A549 (cell line): ENCODE results near the gene NEURL1. TPM values are rescaled to one million over a fixed set of nuclear protein-coding genes. Genes with fewer than 3 reads are reported as not detected.

Source experiments
- ATAC-seq, 2 experiments: fragments of 200-7000 bp in 1 of 2; fragments of >200 bp in 1 of 2; cut with Nextera tagmentation in 1 of 2; cut with Tn5 transposase in 1 of 2; 3 replicates each; pipeline versions ENCODE4 v1.8.0 to v1.9.1; 2018 to 2020; ENCODE audit warnings: mild to moderate bottlenecking in 1 of 2, moderate library complexity in 1 of 2
- CTCF ChIA-PET: fragments of 300-600 bp; sonication (Branson Sonifier 250); formaldehyde crosslinking; extraction: SDS; loops from one replicate; lab custom pipeline; 2021; ENCODE audit warnings: antibody characterized with exemption, inconsistent platforms; lab: Yijun Ruan, JAX
- POLR2A ChIA-PET: fragments of 350-600 bp; formaldehyde crosslinking; extraction: SDS; loops from one replicate; lab custom pipeline; 2021; ENCODE audit warnings: antibody characterized with exemption, inconsistent platforms; lab: Yijun Ruan, JAX
- DNase-seq, 2 experiments: peaks; one replicate each; pipeline versions ENCODE4 v3.0.0 to v3.0.0-alpha.2; 2011 to 2016; ENCODE audit warnings: low read depth in 1 of 2, low spot score in 1 of 2
- FAIRE-seq: peaks from 2 replicates; lab custom pipeline; 2011; peaks lifted over from hg19 to GRCh38; lab: Jason Lieb, UNC
- H3K27ac ChIP-seq, 2 experiments: fragments of >200 bp; sonication (Bioruptor Twin); formaldehyde crosslinking; 3 replicates each; pipeline ENCODE4 v1.5.1; 2016 to 2017
- H3K4me1 ChIP-seq: fragments of >200 bp; sonication (Bioruptor Twin); formaldehyde crosslinking; 3 replicates; pipeline ENCODE4 v1.6.1; 2016
- H3K4me2 ChIP-seq: fragments of >200 bp; sonication (Bioruptor Twin); formaldehyde crosslinking; 3 replicates; pipeline ENCODE4 v1.6.1; 2016
- H3K4me3 ChIP-seq: fragments of >200 bp; sonication (Bioruptor Twin); formaldehyde crosslinking; 3 replicates; pipeline ENCODE4 v1.5.1; 2016
- H3K9me3 ChIP-seq: fragments of >200 bp; sonication (Bioruptor Twin); formaldehyde crosslinking; 3 replicates; pipeline ENCODE4 v1.6.1; 2016
- CBX8 ChIP-seq: fragments of 200-600 bp; sonication (generic); IDR thresholded peaks from 2 replicates; pipeline ENCODE4 v1.6.1; 2016
- CEBPB ChIP-seq, 2 experiments: fragments of >200 bp in 1 of 2; sonication (Bioruptor Twin) in 1 of 2; formaldehyde crosslinking in 1 of 2; IDR thresholded peaks; 2 replicates each; pipeline ENCODE4 v1.6.1; 2012 to 2016
- CHD2 ChIP-seq: fragments of 150-350 bp; IDR thresholded peaks from 2 replicates; pipeline ENCODE4 v1.6.1; 2014; ENCODE audit warnings: low read length; ENCODE audit not compliant: partially characterized antibody
- CHD4 ChIP-seq: fragments of 200-600 bp; sonication (generic); IDR thresholded peaks from 2 replicates; pipeline ENCODE4 v1.6.1; 2016; ENCODE audit warnings: antibody characterized with exemption, mild to moderate bottlenecking, borderline replicate concordance
- CTCF ChIP-seq: fragments of >200 bp; sonication (Bioruptor Twin); formaldehyde crosslinking; IDR thresholded peaks from 3 replicates; pipeline ENCODE4 v1.5.1; 2016
- EP300 ChIP-seq, 2 experiments: fragments of >200 bp; sonication (Bioruptor Twin); formaldehyde crosslinking; IDR thresholded peaks; 2 replicates in 1 of 2; 3 replicates in 1 of 2; pipeline ENCODE4 v1.6.1; 2016 to 2017
- ESRRA ChIP-seq: fragments of 150-350 bp; IDR thresholded peaks from 2 replicates; pipeline ENCODE4 v1.6.1; 2014; ENCODE audit warnings: mild to moderate bottlenecking, low read length, borderline replicate concordance
- FOSL2 ChIP-seq, 2 experiments: fragments of 450-650 bp in 1 of 2; fragments of >200 bp in 1 of 2; sonication (Bioruptor Twin) in 1 of 2; formaldehyde crosslinking; IDR thresholded peaks; 2 replicates each; pipeline versions ENCODE4 v1.5.0 to v1.6.1; 2016 to 2020; ENCODE audit warnings: mild to moderate bottlenecking in 1 of 2, moderate library complexity in 1 of 2
- GATA3 ChIP-seq: IDR thresholded peaks from 2 replicates; pipeline ENCODE4 v1.6.1; 2012; ENCODE audit warnings: borderline replicate concordance
- HDAC2 ChIP-seq: fragments of 200-600 bp; sonication (generic); IDR thresholded peaks from 2 replicates; pipeline ENCODE4 v1.6.1; 2016
- HOXA7 ChIP-seq: fragments of 250-450 bp; sonication (Bioruptor Pico); IDR thresholded peaks from 2 replicates; pipeline ENCODE4 v1.5.0; 2020; ENCODE audit warnings: mild to moderate bottlenecking, moderate library complexity
- HOXB5 ChIP-seq: fragments of 250-450 bp; sonication (Bioruptor Pico); IDR thresholded peaks from 2 replicates; pipeline ENCODE4 v1.5.0; 2020; ENCODE audit warnings: mild to moderate bottlenecking, moderate library complexity
- JUN ChIP-seq, 2 experiments: fragments of >200 bp; sonication (Bioruptor Twin); formaldehyde crosslinking; IDR thresholded peaks; 2 replicates in 1 of 2; 3 replicates in 1 of 2; pipeline ENCODE4 v1.6.1; 2016 to 2017
- JUNB ChIP-seq: fragments of >200 bp; sonication (Bioruptor Twin); formaldehyde crosslinking; IDR thresholded peaks from 2 replicates; pipeline ENCODE4 v1.6.1; 2016
- KDM5A ChIP-seq: fragments of 200-600 bp; sonication (generic); IDR thresholded peaks from 2 replicates; pipeline ENCODE4 v1.6.1; 2016; ENCODE audit warnings: antibody characterized with exemption, mild to moderate bottlenecking
- MAZ ChIP-seq: fragments of 150-350 bp; IDR thresholded peaks from 2 replicates; pipeline ENCODE4 v1.6.1; 2014; ENCODE audit warnings: antibody characterized with exemption, low read depth, low read length, borderline replicate concordance
- POLR2AphosphoS2 ChIP-seq: conservative IDR thresholded peaks from 2 replicates; pipeline ENCODE4 v1.6.1; 2012; ENCODE audit warnings: low read length, improper control_type of control experiment, inconsistent platforms
- RAD21 ChIP-seq, 2 experiments: fragments of >200 bp in 1 of 2; sonication (Bioruptor Twin) in 1 of 2; formaldehyde crosslinking in 1 of 2; IDR thresholded peaks in 1 of 2; conservative IDR thresholded peaks in 1 of 2; 2 replicates in 1 of 2; 3 replicates in 1 of 2; pipeline ENCODE4 v1.6.1; 2012 to 2018; ENCODE audit warnings: inconsistent platforms in 1 of 2
- RCOR1 ChIP-seq: fragments of 150-350 bp; IDR thresholded peaks from 2 replicates; pipeline ENCODE4 v1.6.1; 2014; ENCODE audit warnings: antibody characterized with exemption, low read length, low read depth
- REST ChIP-seq: fragments of 200-600 bp; sonication (generic); IDR thresholded peaks from 2 replicates; pipeline ENCODE4 v1.6.1; 2016; ENCODE audit warnings: antibody characterized with exemption, mild to moderate bottlenecking, moderate library complexity
- SMC3 ChIP-seq: fragments of >200 bp; sonication (Bioruptor Twin); formaldehyde crosslinking; IDR thresholded peaks from 3 replicates; pipeline ENCODE4 v1.6.1; 2018; ENCODE audit warnings: inconsistent platforms
- ZSCAN20 ChIP-seq: fragments of 250-450 bp; sonication (Bioruptor Pico); IDR thresholded peaks from 2 replicates; pipeline ENCODE4 v1.8.0; 2022; ENCODE audit warnings: mild to moderate bottlenecking, moderate library complexity
- WGBS: methylation state at CpG from one replicate; pipeline ENCODE4 v1.1.6; 2017; ENCODE audit errors: missing lambda C conversion rate; 5-methylcytosine and 5-hydroxymethylcytosine counted together
- polyA plus RNA-seq, 4 experiments: library from polyadenylated mRNA; depleted of rRNA in 3 of 4; stranded (reverse); fragments of >200 nt; fragmentation: RNase III in 1 of 4; extraction: RNeasy Plus Mini Kit Qiagen cat#74134 plus additional on column Dnase treatment in 1 of 4; gene quantifications; 2 replicates in 3 of 4; 3 replicates in 1 of 4; pipeline ENCODE4 v1.2.3, GENCODE V29; 2011 to 2017
- TF ChIP-seq, protein P1 (sequence below): fragments of 250-450 bp; sonication (Bioruptor Pico); IDR thresholded peaks from 2 replicates; pipeline ENCODE4 v1.5.0; 2020; ENCODE audit warnings: low read depth, mild to moderate bottlenecking, moderate library complexity
- TF ChIP-seq, protein P2 (sequence below): fragments of >200 bp; sonication (Bioruptor Twin); formaldehyde crosslinking; IDR thresholded peaks from 3 replicates; pipeline ENCODE4 v1.6.1; 2016

NEURL1 gene
- polyA plus RNA-seq, 2 of the 4 experiments (the other 2 are of a cell fraction) = 0.06 to 0.37 TPM

DNA sequence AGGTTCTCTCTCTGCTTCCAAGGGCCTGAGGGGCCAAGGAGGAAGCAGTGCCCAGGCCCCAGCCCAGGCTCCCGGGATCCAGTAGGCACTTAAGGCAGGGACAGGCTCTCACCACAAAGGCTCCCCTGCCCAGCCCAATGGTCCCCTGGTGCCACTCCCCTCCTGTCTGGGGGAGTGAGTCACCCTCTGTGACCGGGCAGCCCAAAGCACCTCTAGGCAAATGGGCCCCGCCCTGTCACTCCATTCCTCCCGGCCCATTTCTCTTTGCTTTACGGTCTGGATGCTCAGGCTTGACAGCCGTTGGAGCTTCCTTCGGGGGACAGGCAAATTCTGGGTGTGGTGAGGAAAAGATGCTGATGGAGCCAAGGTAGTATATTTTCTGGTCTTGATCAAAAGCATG lies 14.4 kb upstream of the NEURL1 start, which contains the start of gene CALHM3:
TSS of gene CALHM3 (minus strand) at position 106 of the 400 bp plus-strand sequence. CDS start 208 bp downstream, outside the sequence.
- Histone ChIP-seq H3K27ac (peak within 1 kb of the TSS in 1 of 2 experiments; percentile 58; a peak in 2 of 6 replicates), H3K4me3 (no peak within 1 kb of the TSS), H3K9me3 (no peaks in the 10 kb centered on the region), H3K4me1 (peaks cover 19% of the 10 kb centered on the region), H3K4me2 (peak within 1 kb of the TSS; percentile 57)
- CTCF ChIA-PET = interaction anchor here (1.3 kb wide), 1 partner anchor 62 kb away, joined by 4 read pairs; no protein-coding TSS in a partner anchor
- FAIRE-seq (no peak), DNase-seq (peak; percentile 42 to 71), ATAC-seq (peak; percentile 71 to 75)
- TF ChIP-seq ESRRA (no peak), FOSL2 (IDR thresholded peaks at IDR 0.05) (no peak), FOSL2 (CRISPR knock-in tag; IDR thresholded peaks at IDR 0.05) (peak; percentile 57)
- POLR2A ChIA-PET = no interaction called here
- 35% methylated on average over 6 of the region's 7 CpGs for WGBS

GRCh38 chr10:103480521-103480920 lies 13.0 kb upstream of the NEURL1 start:
- no peak for DNase-seq
- H3K27ac ChIP-seq = no peak overlapping the region
- FAIRE-seq = no peak

DNA sequence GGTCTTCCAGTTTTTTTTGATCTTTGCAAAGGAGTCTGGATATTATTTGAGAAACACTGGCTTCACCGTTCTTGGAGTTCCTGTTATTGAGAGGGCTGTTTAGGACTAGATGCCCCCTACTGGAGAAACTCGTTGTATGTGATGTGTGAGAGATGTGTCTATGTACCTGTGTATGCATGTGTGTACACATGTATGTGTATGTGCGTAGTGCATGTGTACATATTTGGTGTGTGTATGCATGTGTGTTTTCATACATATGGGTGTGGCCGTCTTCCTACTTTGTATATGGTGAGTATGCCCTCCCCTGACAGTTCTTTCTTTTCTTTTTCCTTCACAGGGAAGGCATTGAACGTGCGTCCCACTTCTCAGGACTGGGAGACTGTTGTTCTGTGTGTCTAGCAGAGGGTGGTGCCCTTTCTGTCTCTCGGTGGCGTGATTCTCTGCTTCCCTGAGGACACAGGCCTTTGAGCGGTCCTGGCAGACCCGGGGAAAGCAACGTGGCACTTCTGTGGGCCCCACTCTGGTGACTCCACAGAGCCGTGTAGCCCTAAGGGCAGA lies 11.5 kb upstream of the NEURL1 start:
- peak; percentile 78 to 88 for DNase-seq
- H3K27ac ChIP-seq = no peak overlapping the region
- peak; percentile 7 for FAIRE-seq
- CTCF ChIA-PET = interaction anchor here (0.8 to 1.3 kb wide), 7 partner anchors 10 to 82 kb away, joined by 3 to 6 read pairs (median 3); partner anchors contain the start of gene CALHM2
- 43% methylated on average over 10 of the region's 12 CpGs for WGBS
- POLR2A ChIA-PET = no interaction called here
- peaks cover 19% of the 10 kb centered on the region for H3K4me1 ChIP-seq
- peak; percentile 52 for TF ChIP-seq SMC3
- no peak for TF ChIP-seq POLR2AphosphoS2
- peak; percentile 41 to 54; a peak in 4 of 5 replicates for TF ChIP-seq RAD21 (conservative IDR thresholded peaks at IDR 0.05 in 1 of 2, IDR thresholded peaks at IDR 0.05 in 1 of 2)
- no peak for TF ChIP-seq MAZ
- TF ChIP-seq EP300 (IDR thresholded peaks at IDR 0.05) = no peak
- TF ChIP-seq CTCF = peak; percentile 68
- TF ChIP-seq HOXA7 (CRISPR knock-in tag) = no peak
- TF ChIP-seq HOXB5 = no peak
- TF ChIP-seq CHD4 = no peak
- no peak for TF ChIP-seq CHD2
- TF ChIP-seq RCOR1 = no peak
- no peak overlapping the region for H3K4me3 ChIP-seq
- no peaks in the 10 kb centered on the region for H3K9me3 ChIP-seq
- no peak overlapping the region for H3K4me2 ChIP-seq
- ATAC-seq = peak; percentile 76 to 82

More at GRCh38 chr10:103480521-103480920, 13.0 kb upstream of the NEURL1 start:
- CTCF ChIA-PET = interaction anchor here (0.5 to 1.4 kb wide), 9 partner anchors 10 to 147 kb away, joined by 3 to 4 read pairs (median 4); partner anchors contain the start of gene NEURL1
- POLR2A ChIA-PET = no interaction called here
- H3K9me3 ChIP-seq = no peaks in the 10 kb centered on the region
- no peak for TF ChIP-seq MAZ
- no peak for TF ChIP-seq CHD4
- no peak for TF ChIP-seq GATA3
- TF ChIP-seq ZSCAN20 (CRISPR knock-in tag) = no peak
- no peak for TF ChIP-seq CBX8
- no peak for TF ChIP-seq JUNB
- no peak for TF ChIP-seq HDAC2
- no peak for TF ChIP-seq JUN (IDR thresholded peaks at IDR 0.05)
- TF ChIP-seq CEBPB (IDR thresholded peaks at IDR 0.05) = no peak
- TF ChIP-seq, protein P1, sequence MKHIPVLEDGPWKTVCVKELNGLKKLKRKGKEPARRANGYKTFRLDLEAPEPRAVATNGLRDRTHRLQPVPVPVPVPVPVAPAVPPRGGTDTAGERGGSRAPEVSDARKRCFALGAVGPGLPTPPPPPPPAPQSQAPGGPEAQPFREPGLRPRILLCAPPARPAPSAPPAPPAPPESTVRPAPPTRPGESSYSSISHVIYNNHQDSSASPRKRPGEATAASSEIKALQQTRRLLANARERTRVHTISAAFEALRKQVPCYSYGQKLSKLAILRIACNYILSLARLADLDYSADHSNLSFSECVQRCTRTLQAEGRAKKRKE = no peak
- no peak for TF ChIP-seq REST
- TF ChIP-seq KDM5A = no peak
- TF ChIP-seq, protein P2, sequence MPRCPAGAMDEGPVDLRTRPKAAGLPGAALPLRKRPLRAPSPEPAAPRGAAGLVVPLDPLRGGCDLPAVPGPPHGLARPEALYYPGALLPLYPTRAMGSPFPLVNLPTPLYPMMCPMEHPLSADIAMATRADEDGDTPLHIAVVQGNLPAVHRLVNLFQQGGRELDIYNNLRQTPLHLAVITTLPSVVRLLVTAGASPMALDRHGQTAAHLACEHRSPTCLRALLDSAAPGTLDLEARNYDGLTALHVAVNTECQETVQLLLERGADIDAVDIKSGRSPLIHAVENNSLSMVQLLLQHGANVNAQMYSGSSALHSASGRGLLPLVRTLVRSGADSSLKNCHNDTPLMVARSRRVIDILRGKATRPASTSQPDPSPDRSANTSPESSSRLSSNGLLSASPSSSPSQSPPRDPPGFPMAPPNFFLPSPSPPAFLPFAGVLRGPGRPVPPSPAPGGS = no peak
- H3K4me1 ChIP-seq = peaks cover 19% of the 10 kb centered on the region
- no peak overlapping the region for H3K4me2 ChIP-seq
- 54% methylated on average over 5 of the region's 5 CpGs for WGBS
- H3K4me3 ChIP-seq = no peak overlapping the region
- no peak for ATAC-seq
